HG03097 (cell line): Measurements from ENCODE around the gene FBN3.

Experiments used
- ATAC-seq: cut with Tn5 transposase; IDR thresholded peaks from one replicate; pipeline ENCODE4 v1.9.1; 2021; ENCODE audit not compliant: unreplicated experiment, low FRiP score

FBN3 gene

GRCh38 chr19:8148410-8149260 is 757 bp downstream of the FBN3 start:
- no peak for ATAC-seq

DNA sequence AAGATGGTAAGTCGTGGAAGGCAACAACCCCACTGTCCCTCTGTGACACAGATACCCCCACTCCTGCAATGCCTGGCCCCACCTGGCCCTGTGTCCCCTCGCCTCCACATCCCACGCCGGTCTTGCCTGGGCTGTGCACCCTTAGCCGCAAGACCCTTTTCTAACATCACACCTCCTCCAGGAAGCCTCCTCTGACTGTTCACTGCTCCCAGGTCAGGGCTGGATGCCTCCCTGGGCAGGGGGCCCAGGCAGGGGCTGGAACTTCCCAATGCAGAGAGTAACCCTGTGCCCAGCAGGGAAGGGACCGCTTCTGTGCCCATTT is 1.3 kb downstream of the FBN3 start:
- no peak for ATAC-seq

GRCh38 chr19:8147582-8147978 is 1.8 kb downstream of the FBN3 start:
- ATAC-seq = no peak

- no peak for ATAC-seq
These were observed 2.4 kb downstream of the FBN3 start for GRCh38 chr19:8146877-8147581.

- ATAC-seq = no peak
These were observed 5.0 kb downstream of the FBN3 start for GRCh38 chr19:8144273-8144995.

- ATAC-seq = no peak
These were observed 6.4 kb downstream of the FBN3 start for GRCh38 chr19:8143041-8143440.

DNA sequence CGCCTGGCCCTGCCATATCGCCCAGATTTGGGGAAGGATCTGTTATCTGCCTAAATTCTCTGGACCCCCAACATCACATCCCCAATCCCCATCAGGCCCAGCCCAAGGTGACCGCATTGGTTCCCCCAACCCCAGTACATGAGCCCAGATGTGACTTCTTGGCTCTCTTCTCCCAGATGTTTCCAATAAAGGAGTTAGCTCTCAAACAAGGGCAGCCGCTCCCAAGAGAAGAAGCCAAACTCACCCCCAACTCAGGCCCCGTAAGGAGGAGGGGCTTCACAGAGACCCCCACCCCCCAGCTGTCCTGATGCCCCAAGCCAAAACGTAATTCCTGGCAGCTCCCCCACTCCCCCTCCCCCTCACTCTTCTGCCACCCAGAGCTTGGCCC is 6.9 kb downstream of the FBN3 start:
- ATAC-seq = no peak

GRCh38 chr19:8141726-8142512 is 7.5 kb downstream of the FBN3 start:
- ATAC-seq = no peak

GRCh38 chr19:8138201-8138600 is 11.2 kb downstream of the FBN3 start:
- no peak for ATAC-seq

DNA sequence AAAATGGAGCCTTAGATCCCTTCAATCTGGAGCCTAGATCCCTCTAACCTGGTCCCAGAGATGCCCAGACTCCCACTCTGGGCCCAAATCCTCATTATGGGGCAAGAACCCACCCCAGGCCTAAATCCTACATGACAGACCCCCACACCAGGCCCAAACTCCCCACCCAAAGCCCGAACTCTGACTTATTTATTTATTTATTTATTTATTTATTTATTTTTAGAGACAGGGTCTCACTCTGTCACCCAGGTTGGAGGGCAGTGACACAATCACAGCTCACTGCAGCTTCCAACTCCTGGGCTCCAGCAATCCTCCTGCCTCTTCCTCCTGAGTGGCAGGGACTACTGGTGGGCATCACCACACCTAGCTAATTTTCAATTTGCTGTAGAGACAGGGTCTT is 12.0 kb downstream of the FBN3 start:
- no peak for ATAC-seq

- no peak for ATAC-seq
These were observed 13.3 kb downstream of the FBN3 start for GRCh38 chr19:8135946-8136618.

GRCh38 chr19:8132858-8133458 is 16.4 kb downstream of the FBN3 start:
- ATAC-seq = no peak

DNA sequence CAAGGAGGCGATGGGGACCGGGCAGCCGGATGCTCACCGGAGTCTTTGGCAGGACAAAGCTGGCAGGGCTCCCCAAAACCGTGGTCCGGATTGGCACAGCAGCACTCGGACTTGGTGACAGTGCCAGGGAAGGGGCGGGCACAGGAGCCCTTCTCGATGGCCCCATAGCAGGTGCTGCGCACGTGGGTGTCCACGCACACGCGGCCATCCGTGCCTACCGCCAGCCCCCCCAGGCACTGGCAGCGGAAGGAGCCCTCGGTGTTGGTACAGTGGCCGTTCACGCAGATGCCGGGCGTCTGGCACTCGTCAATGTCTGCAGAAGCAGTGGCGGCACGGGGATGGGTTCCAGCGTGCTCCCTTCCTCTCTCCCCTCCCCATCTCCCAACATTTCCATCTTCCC is 17.9 kb downstream of the FBN3 start:
- ATAC-seq = no peak

- ATAC-seq = no peak
These were observed 20.3 kb downstream of the FBN3 start for GRCh38 chr19:8129061-8129618.

DNA sequence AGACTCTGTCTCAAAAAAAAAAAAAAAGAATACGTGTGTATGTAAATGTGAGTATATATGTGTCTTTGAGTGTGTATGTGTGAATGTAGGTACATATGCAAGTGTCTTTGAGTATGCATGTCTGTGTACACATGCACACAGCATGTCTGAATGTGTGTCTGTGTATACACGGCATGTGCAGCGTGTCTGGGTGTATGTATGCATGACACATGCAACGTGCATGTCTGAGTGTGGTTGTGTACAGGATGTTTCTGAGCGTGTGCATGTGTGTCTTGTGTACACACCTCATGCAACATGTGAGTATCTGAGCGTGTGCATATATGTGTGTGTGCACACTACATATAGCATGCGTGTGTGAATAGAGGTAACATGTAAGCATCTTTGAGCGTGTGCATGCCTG is 20.8 kb downstream of the FBN3 start:
- no peak for ATAC-seq

DNA sequence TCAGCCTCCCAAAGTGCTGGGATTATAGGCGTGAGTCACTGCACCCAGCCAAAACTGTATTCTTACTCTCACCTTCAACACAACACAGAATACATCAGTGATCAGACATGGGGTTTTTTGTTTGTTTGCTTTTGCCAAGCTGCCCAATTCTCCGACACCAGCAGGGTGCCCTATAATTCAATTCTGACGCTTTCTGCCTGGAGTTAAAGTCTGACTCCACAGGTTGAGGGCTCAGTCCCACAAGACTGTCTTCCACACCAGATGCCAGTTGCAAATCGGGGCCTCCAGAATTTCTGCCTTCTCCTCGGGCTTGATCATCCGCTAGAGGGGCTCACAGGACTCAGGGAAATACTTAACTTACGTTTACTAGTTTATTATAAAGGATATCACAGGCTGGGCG is 22.1 kb downstream of the FBN3 start:
- no peak for ATAC-seq

DNA sequence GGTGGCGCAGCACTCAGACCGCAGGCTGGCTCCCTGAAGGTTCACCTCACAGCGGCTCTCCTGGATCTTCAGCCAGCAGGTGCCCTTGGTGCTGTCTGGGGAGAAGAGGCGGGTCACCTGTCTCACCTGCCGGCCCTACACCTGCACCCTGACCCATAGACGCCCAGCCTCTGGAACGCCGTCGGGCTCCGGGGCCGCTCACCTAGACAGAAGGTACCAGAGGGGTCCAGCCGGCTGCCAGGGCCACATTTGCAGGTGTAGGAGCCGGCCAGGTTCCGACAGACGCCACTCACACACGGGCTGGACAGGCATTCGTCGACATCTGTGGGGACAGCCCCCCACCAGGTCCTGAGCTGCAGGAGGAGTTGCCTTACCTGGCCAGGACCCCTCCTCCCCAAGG is 22.9 kb downstream of the FBN3 start:
- ATAC-seq = no peak

DNA sequence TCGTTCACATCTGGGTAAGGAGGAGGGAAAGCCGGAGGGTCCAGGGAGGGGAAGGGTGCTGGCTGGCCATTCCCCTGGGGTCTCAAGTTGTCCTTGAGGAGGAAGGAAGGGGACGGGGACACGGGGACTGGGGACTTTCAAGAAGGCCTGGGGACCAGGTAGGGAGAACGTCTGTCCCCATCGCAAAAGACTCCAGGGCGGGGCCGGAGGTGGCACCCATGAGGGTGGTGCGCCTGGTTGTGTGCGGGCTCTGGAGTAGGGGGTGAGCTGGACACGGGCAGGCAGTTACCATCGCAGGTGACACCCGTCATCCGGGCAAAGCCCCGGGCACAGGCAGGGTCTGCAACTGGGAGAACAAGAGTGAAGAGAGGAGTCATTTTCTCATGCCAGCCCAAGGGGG is 23.4 kb downstream of the FBN3 start:
- no peak for ATAC-seq

DNA sequence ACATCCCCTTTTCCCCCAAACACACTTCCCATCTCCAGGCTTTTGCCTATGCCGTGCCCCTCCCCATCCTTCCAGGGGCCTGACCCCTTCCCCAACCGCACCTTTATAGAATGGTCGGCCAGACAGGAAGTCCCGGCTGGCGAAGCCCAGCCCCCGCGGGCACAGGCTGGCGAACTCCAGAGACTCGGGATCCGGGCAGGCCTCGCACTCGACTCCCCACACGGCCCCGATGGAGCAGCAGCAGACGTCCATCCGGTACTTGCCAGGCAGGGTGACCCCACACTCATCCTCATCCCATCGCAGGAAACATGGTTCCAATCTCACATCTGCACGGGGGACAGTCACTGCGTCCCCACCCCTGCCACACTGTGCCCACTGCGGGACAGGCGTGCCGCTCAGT is 25.7 kb downstream of the FBN3 start:
- no peak for ATAC-seq
